ENCODE measurements around the gene BCL2L13. TPM values are rescaled to one million over a fixed set of nuclear protein-coding genes. Genes with fewer than 3 reads are reported as not detected.

The BCL2L13 gene
- total RNA-seq, 1 experiment from 2014 or later = 38.1 TPM

GRCh38 chr22:17769013-17769715, 130.6 kb downstream of the BCL2L13 start (continued):
- TF ChIP-seq, protein P1, sequence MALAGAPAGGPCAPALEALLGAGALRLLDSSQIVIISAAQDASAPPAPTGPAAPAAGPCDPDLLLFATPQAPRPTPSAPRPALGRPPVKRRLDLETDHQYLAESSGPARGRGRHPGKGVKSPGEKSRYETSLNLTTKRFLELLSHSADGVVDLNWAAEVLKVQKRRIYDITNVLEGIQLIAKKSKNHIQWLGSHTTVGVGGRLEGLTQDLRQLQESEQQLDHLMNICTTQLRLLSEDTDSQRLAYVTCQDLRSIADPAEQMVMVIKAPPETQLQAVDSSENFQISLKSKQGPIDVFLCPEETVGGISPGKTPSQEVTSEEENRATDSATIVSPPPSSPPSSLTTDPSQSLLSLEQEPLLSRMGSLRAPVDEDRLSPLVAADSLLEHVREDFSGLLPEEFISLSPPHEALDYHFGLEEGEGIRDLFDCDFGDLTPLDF (CRISPR knock-in tag; IDR thresholded peaks at IDR 0.05) = no peak
- TF ChIP-seq, protein P2, sequence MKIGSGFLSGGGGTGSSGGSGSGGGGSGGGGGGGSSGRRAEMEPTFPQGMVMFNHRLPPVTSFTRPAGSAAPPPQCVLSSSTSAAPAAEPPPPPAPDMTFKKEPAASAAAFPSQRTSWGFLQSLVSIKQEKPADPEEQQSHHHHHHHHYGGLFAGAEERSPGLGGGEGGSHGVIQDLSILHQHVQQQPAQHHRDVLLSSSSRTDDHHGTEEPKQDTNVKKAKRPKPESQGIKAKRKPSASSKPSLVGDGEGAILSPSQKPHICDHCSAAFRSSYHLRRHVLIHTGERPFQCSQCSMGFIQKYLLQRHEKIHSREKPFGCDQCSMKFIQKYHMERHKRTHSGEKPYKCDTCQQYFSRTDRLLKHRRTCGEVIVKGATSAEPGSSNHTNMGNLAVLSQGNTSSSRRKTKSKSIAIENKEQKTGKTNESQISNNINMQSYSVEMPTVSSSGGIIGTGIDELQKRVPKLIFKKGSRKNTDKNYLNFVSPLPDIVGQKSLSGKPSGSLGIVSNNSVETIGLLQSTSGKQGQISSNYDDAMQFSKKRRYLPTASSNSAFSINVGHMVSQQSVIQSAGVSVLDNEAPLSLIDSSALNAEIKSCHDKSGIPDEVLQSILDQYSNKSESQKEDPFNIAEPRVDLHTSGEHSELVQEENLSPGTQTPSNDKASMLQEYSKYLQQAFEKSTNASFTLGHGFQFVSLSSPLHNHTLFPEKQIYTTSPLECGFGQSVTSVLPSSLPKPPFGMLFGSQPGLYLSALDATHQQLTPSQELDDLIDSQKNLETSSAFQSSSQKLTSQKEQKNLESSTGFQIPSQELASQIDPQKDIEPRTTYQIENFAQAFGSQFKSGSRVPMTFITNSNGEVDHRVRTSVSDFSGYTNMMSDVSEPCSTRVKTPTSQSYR (CRISPR knock-in tag; IDR thresholded peaks at IDR 0.05) = no peak
- TF ChIP-seq CDX4 (CRISPR knock-in tag; IDR thresholded peaks at IDR 0.05; ENCODE audit: borderline replicate concordance) = no peak
- no peak for TF ChIP-seq ESRRA (CRISPR knock-in tag; IDR thresholded peaks at IDR 0.05; ENCODE audit: borderline replicate concordance)
- no peak for TF ChIP-seq ZNF423 (CRISPR knock-in tag; IDR thresholded peaks at IDR 0.05)

GRCh38 chr22:17769716-17770082, 131.1 kb downstream of the BCL2L13 start:
- Mint-ChIP-seq H3K27me3 (ENCODE audit: low read depth) (no peaks in the 10 kb centered on the region), H3K36me3 (no peaks in the 10 kb centered on the region), H3K4me3 (no peak overlapping the region), H3K27ac (no peak overlapping the region), H3K4me1 (peaks cover 16% of the 10 kb centered on the region), H3K9me3 (no peaks in the 10 kb centered on the region)
- CTCF ChIA-PET = interaction anchor here (1.5 to 8.2 kb wide), 2 partner anchors 15 to 16 kb away, joined by 5 to 92 read pairs; no protein-coding TSS in a partner anchor
- POLR2A ChIA-PET = no interaction called here
- DNase-seq (ENCODE audit: low spot score) (no peak), ATAC-seq (no peak)
- no peak for TF ChIP-seq TCF7 (CRISPR knock-in tag; IDR thresholded peaks at IDR 0.05; ENCODE audit: low read depth)
- TF ChIP-seq, protein P1 (CRISPR knock-in tag; IDR thresholded peaks at IDR 0.05) = no peak
- no peak for TF ChIP-seq NR1H2 (CRISPR knock-in tag; IDR thresholded peaks at IDR 0.05)
- TF ChIP-seq MYBL2 (CRISPR knock-in tag; IDR thresholded peaks at IDR 0.05) = no peak
- no peak for TF ChIP-seq ELF4 (CRISPR knock-in tag; IDR thresholded peaks at IDR 0.05; ENCODE audit: low read depth)
- no peak for TF ChIP-seq FOXJ3 (CRISPR knock-in tag; IDR thresholded peaks at IDR 0.05; ENCODE audit: borderline replicate concordance)
- no peak for TF ChIP-seq GRHL2 (CRISPR knock-in tag; IDR thresholded peaks at IDR 0.05; ENCODE audit: insufficient replicate concordance, severe bottlenecking)
- TF ChIP-seq, protein P3, sequence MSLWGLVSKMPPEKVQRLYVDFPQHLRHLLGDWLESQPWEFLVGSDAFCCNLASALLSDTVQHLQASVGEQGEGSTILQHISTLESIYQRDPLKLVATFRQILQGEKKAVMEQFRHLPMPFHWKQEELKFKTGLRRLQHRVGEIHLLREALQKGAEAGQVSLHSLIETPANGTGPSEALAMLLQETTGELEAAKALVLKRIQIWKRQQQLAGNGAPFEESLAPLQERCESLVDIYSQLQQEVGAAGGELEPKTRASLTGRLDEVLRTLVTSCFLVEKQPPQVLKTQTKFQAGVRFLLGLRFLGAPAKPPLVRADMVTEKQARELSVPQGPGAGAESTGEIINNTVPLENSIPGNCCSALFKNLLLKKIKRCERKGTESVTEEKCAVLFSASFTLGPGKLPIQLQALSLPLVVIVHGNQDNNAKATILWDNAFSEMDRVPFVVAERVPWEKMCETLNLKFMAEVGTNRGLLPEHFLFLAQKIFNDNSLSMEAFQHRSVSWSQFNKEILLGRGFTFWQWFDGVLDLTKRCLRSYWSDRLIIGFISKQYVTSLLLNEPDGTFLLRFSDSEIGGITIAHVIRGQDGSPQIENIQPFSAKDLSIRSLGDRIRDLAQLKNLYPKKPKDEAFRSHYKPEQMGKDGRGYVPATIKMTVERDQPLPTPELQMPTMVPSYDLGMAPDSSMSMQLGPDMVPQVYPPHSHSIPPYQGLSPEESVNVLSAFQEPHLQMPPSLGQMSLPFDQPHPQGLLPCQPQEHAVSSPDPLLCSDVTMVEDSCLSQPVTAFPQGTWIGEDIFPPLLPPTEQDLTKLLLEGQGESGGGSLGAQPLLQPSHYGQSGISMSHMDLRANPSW (CRISPR knock-in tag; conservative IDR thresholded peaks at IDR 0.05; ENCODE audit: low read depth) = no peak
- TF ChIP-seq KAT7 (CRISPR knock-in tag; IDR thresholded peaks at IDR 0.05; ENCODE audit: borderline replicate concordance) = no peak
- TF ChIP-seq ZNF416 (CRISPR knock-in tag; IDR thresholded peaks at IDR 0.05) = no peak
- no peak for TF ChIP-seq ETV6 (CRISPR knock-in tag; IDR thresholded peaks at IDR 0.05)
- no peak for TF ChIP-seq OVOL2 (CRISPR knock-in tag; IDR thresholded peaks at IDR 0.05; ENCODE audit: borderline replicate concordance)
- TF ChIP-seq SMAD4 (CRISPR knock-in tag; IDR thresholded peaks at IDR 0.05) = no peak
- no peak for TF ChIP-seq RORB (CRISPR knock-in tag; IDR thresholded peaks at IDR 0.05)
- TF ChIP-seq IRF2 (CRISPR knock-in tag; IDR thresholded peaks at IDR 0.05; ENCODE audit: borderline replicate concordance, low read depth) = no peak
- TF ChIP-seq ZNF532 (CRISPR knock-in tag; IDR thresholded peaks at IDR 0.05; ENCODE audit: borderline replicate concordance) = no peak
- TF ChIP-seq, protein P4, sequence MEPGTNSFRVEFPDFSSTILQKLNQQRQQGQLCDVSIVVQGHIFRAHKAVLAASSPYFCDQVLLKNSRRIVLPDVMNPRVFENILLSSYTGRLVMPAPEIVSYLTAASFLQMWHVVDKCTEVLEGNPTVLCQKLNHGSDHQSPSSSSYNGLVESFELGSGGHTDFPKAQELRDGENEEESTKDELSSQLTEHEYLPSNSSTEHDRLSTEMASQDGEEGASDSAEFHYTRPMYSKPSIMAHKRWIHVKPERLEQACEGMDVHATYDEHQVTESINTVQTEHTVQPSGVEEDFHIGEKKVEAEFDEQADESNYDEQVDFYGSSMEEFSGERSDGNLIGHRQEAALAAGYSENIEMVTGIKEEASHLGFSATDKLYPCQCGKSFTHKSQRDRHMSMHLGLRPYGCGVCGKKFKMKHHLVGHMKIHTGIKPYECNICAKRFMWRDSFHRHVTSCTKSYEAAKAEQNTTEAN (CRISPR knock-in tag; IDR thresholded peaks at IDR 0.05) = no peak
- TF ChIP-seq GTF2I (CRISPR knock-in tag; conservative IDR thresholded peaks at IDR 0.05) = no peak
